ENCODE results near the gene IST1.

Gene IST1

GRCh38 chr16:71894229-71894920, 956 bp upstream of the IST1 start:
- peak overlapping the region; percentile 93 for H3K27ac ChIP-seq
- peak; percentile 42 for TF ChIP-seq CTCF (IDR thresholded peaks at IDR 0.05)
- no peak for TF ChIP-seq ZFX (IDR thresholded peaks at IDR 0.05; ENCODE audit: borderline replicate concordance)

GRCh38 chr16:71895679-71896365, 491 bp downstream of the IST1 start:
- peak overlapping the region; percentile 93 for H3K27ac ChIP-seq

GRCh38 chr16:71896764-71897368, 1.5 kb downstream of the IST1 start:
- TF ChIP-seq ZFX (IDR thresholded peaks at IDR 0.05; ENCODE audit: borderline replicate concordance) (no peak), CTCF (IDR thresholded peaks at IDR 0.05) (no peak)
- peak overlapping the region; percentile 93; the same call in 1 of the 2 replicates for H3K27ac ChIP-seq

More at GRCh38 chr16:71895679-71896365, 491 bp downstream of the IST1 start:
- no peak for TF ChIP-seq ZFX (IDR thresholded peaks at IDR 0.05; ENCODE audit: borderline replicate concordance)
- no peak for TF ChIP-seq CTCF (IDR thresholded peaks at IDR 0.05)

- TF ChIP-seq CTCF (IDR thresholded peaks at IDR 0.05), result no peak
- TF ChIP-seq ZFX (IDR thresholded peaks at IDR 0.05; ENCODE audit: borderline replicate concordance), result no peak
- no peak overlapping the region for H3K27ac ChIP-seq
Observed at GRCh38 chr16:71899171-71899570, 3.8 kb downstream of the IST1 start.

GRCh38 chr16:71902656-71903365, 7.5 kb downstream of the IST1 start:
- TF ChIP-seq ZFX (IDR thresholded peaks at IDR 0.05; ENCODE audit: borderline replicate concordance) (no peak), CTCF (IDR thresholded peaks at IDR 0.05) (no peak)
- H3K27ac ChIP-seq, result no peak overlapping the region

GRCh38 chr16:71903608-71904007, 8.3 kb downstream of the IST1 start:
- TF ChIP-seq ZFX (IDR thresholded peaks at IDR 0.05; ENCODE audit: borderline replicate concordance) (no peak), CTCF (IDR thresholded peaks at IDR 0.05) (no peak)
- no peak overlapping the region for H3K27ac ChIP-seq

Measured in 22Rv1 (cell line).